Keratinocyte (primary cell): ENCODE results near the gene SLC4A1AP.

Source experiments
- CTCF ChIP-seq, 3 experiments: IDR thresholded peaks in 1 of 3; conservative IDR thresholded peaks in 1 of 3; optimal IDR thresholded peaks in 1 of 3; 2 replicates in 2 of 3; 3 replicates in 1 of 3; pipeline versions ENCODE3 to v1.5.1; 2011; ENCODE audit warnings: low read length in 3 of 3, mild to moderate bottlenecking in 3 of 3, moderate library complexity in 2 of 3, control low read depth in 1 of 3, inconsistent platforms in 1 of 3; ENCODE audit not compliant: insufficient read depth in 2 of 3; ENCODE audit errors: extremely low read depth in 1 of 3
- EZH2 ChIP-seq: IDR thresholded peaks from one replicate; pipeline ENCODE4 v1.6.1; 2012; ENCODE audit warnings: inconsistent platforms, mild to moderate bottlenecking, low read length, moderate library complexity

- TF ChIP-seq CTCF (optimal IDR thresholded peaks at IDR 0.05 in 1 of 3, IDR thresholded peaks at IDR 0.05 in 1 of 3, conservative IDR thresholded peaks at IDR 0.05 in 1 of 3; ENCODE audit: extremely low read depth in 1 of 3, insufficient read depth in 2 of 3, low read length in 3 of 3) (no peak), EZH2 (no peak)
Observed at GRCh38 chr2:27634291-27634690, 29.4 kb upstream of the SLC4A1AP start.
